ENCODE measurements around the gene ACO2.

The ACO2 gene

GRCh38 chr22:41526830-41527799 lies 58.2 kb downstream of the ACO2 start:
- H3K27me3 ChIP-seq (ENCODE audit: insufficient read depth, low read depth, severe bottlenecking), result no peaks in the 10 kb centered on the region
- H3K36me3 ChIP-seq, result peaks cover 86% of the 10 kb centered on the region
- TF ChIP-seq CTCF (IDR thresholded peaks at IDR 0.05; ENCODE audit: low read depth, low read length), result peak; percentile 94
- DNase-seq, result peak; percentile 53
- H3K4me3 ChIP-seq (ENCODE audit: low read depth, low read length), result no peak overlapping the region
- peak overlapping the region; percentile 36; the same call in 1 of the 2 replicates for H3K27ac ChIP-seq
- H3K9me3 ChIP-seq (ENCODE audit: severe bottlenecking), result no peaks in the 10 kb centered on the region

- H3K27ac ChIP-seq, result no peak overlapping the region
- peaks cover 93% of the 10 kb centered on the region for H3K36me3 ChIP-seq
These were observed 59.3 kb downstream of the ACO2 start for GRCh38 chr22:41528132-41528766.

GRCh38 chr22:41528938-41529561 lies 60.1 kb downstream of the ACO2 start:
- no peak for TF ChIP-seq CTCF (IDR thresholded peaks at IDR 0.05; ENCODE audit: low read depth, low read length)
- no peaks in the 10 kb centered on the region for H3K9me3 ChIP-seq (ENCODE audit: severe bottlenecking)
- H3K27me3 ChIP-seq (ENCODE audit: insufficient read depth, low read depth, severe bottlenecking), result no peaks in the 10 kb centered on the region
- H3K4me3 ChIP-seq (ENCODE audit: low read depth, low read length), result no peak overlapping the region
- no peak overlapping the region for H3K27ac ChIP-seq
- no peak for DNase-seq
- H3K36me3 ChIP-seq, result peaks cover 93% of the 10 kb centered on the region

More at GRCh38 chr22:41528132-41528766, 59.3 kb downstream of the ACO2 start:
- TF ChIP-seq CTCF (IDR thresholded peaks at IDR 0.05; ENCODE audit: low read depth, low read length), result no peak
- Histone ChIP-seq H3K27me3 (ENCODE audit: insufficient read depth, low read depth, severe bottlenecking) (no peaks in the 10 kb centered on the region), H3K9me3 (ENCODE audit: severe bottlenecking) (no peaks in the 10 kb centered on the region), H3K4me3 (ENCODE audit: low read depth, low read length) (no peak overlapping the region)
- DNase-seq, result no peak

- no peak for DNase-seq
- peaks cover 79% of the 10 kb centered on the region for H3K36me3 ChIP-seq
These were observed 62.2 kb downstream of the ACO2 start for GRCh38 chr22:41530890-41531714.

More at GRCh38 chr22:41530890-41531714, 62.2 kb downstream of the ACO2 start:
- no peak for TF ChIP-seq CTCF (IDR thresholded peaks at IDR 0.05; ENCODE audit: low read depth, low read length)
- Histone ChIP-seq H3K27ac (no peak overlapping the region), H3K9me3 (ENCODE audit: severe bottlenecking) (no peaks in the 10 kb centered on the region), H3K4me3 (ENCODE audit: low read depth, low read length) (no peak overlapping the region), H3K27me3 (ENCODE audit: insufficient read depth, low read depth, severe bottlenecking) (no peaks in the 10 kb centered on the region)
